ENCODE measurements around the gene NCAM1.
A peak's percentile ranks its signal among the peaks of the same experiment; 100 is the strongest.

The NCAM1 gene

GRCh38 chr11:113159988-113160807 is 199.0 kb downstream of the NCAM1 start:
- no peak for TF ChIP-seq CTCF (IDR thresholded peaks at IDR 0.05; ENCODE audit: low read length, missing control alignments)
- no peak overlapping the region for H3K4me3 ChIP-seq (replicated peaks; ENCODE audit: low read depth, low read length)
- peak; percentile 77 for DNase-seq (ENCODE audit: low read depth)

DNA sequence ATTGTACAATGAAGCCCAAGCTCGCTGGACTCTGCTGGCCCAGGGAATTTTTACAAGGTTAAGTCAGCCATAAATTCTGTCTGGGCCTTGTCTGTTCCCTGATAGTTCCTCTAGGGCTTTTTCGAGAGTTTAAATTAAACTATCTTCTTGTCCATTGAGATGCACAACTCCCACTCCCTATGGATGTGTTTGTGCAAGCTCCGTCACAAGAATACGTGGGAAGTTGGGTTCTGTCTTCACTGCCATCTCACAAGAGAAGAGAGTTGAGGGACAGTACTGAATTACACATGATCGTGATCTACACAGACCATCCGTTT is 199.5 kb downstream of the NCAM1 start:
- H3K4me3 ChIP-seq (replicated peaks; ENCODE audit: low read depth, low read length) = no peak overlapping the region
- no peak for TF ChIP-seq CTCF (IDR thresholded peaks at IDR 0.05; ENCODE audit: low read length, missing control alignments)
- no peak for DNase-seq (ENCODE audit: low read depth)

DNA sequence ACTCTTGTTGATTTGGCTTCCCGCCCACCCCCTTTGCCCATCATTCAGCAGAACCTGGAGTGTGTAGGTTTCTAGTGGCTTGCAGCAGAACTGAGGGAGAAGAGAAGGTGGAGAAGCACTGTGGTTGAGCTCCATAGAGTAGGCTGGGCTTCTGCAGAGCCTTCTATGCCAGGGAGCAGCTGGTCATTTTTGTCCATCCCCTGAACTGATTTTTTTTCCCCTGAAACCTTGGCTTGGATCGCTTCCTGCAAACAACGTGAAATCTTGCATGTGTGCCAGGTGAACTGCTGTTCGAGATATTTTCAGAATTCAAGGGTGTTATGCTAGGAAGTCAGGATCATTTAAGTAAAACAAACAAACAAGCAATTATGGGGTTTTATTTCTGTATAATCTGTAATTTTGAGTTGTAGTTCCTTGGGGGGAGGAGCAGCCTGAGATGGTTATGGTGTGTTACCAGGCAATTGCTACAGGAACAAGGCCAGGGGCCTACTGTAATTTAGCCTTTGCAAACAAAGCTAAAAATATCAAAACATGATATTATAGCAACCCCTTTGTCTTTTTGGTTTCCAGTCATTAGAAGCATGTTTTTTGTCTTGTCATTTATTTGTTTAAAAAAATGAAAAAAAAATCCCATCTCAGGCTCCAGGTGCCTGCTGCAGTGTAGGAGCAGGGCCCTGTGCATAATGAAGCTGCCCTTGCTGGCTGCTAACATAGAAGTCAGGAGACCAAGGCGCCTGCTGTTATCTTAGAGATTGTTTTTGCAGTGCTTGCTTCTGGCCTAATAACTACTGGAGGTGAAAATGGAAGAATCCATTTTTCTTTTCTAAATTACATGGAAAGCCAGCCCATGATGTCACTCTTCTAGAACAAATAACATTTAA is 200.7 kb downstream of the NCAM1 start:
- no peak for DNase-seq (ENCODE audit: low read depth)
- TF ChIP-seq CTCF (IDR thresholded peaks at IDR 0.05; ENCODE audit: low read length, missing control alignments) = no peak
- no peak overlapping the region for H3K4me3 ChIP-seq (replicated peaks; ENCODE audit: low read depth, low read length)

- peak; percentile 36 for DNase-seq (ENCODE audit: low read depth)
- TF ChIP-seq CTCF (IDR thresholded peaks at IDR 0.05; ENCODE audit: low read length, missing control alignments) = peak; percentile 26
- no peak overlapping the region for H3K4me3 ChIP-seq (replicated peaks; ENCODE audit: low read depth, low read length)
Measured at GRCh38 chr11:113162592-113162962, 201.4 kb downstream of the NCAM1 start.

DNA sequence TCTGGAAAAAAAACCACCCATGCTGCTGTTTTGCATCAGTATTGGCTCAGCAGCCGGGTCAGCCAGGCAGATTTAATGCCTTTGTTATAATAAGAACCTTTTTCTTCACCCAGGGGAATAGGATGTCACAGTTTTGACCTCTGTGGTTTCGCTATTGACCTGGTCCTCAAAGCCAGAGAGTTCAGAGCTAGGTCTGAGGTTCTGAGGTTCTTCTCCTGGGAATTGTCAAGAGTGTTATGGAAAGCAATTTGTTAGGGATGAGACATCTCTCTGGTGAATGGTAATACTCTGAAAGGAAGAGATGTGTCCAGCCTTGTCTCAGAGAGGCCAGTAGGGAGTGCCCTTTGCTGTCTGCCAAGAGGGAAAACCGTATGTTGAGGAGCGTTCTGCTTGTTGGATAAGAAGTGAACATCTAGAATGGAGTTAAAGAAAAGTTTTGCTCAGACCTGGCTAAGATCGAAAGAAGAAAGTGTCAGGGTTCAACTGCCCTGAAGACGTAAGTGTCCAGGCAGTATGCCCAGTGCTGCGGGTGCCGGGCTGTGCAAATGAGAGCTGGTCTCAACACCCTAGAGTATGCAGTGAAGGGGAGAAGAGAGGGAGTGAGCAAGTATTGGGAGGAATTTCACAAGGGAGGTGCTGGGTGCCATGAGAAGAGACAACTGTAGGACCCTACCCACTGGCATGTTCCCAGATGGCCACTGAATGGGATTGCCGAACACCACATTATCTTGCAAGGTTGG is 202.2 kb downstream of the NCAM1 start:
- no peak overlapping the region for H3K4me3 ChIP-seq (replicated peaks; ENCODE audit: low read depth, low read length)
- peak; percentile 58 for DNase-seq (ENCODE audit: low read depth)
- peak; percentile 47 for TF ChIP-seq CTCF (IDR thresholded peaks at IDR 0.05; ENCODE audit: low read length, missing control alignments)

DNA sequence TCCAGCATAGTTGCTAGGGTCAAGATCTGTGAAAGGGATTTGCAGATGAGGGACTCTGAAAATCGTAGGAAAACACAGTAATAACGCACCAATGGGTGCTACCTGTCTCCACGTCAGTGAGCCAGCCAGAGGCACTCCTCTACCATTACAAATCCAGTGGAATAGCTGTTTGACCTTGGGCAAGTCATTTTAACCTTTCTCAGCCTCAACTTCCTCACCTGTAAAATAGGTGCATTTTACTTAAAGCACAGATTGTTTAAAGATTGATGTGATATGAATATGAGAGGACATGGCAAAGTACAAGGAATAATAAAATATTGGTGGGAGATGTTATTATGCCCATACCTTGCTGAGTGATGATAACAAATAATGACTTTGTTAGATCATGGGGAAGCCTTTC is 205.1 kb downstream of the NCAM1 start:
- TF ChIP-seq CTCF (IDR thresholded peaks at IDR 0.05; ENCODE audit: low read length, missing control alignments) = no peak
- no peak overlapping the region for H3K4me3 ChIP-seq (replicated peaks; ENCODE audit: low read depth, low read length)
- DNase-seq (ENCODE audit: low read depth) = no peak
